Esophagus muscularis mucosa (tissue), 3 donors: Measurements from ENCODE around the gene LMBR1L.

Experiments used
- POLR2AphosphoS5 ChIP-seq, 2 donors: sonication (generic); formaldehyde crosslinking; IDR thresholded peaks; one replicate each; pipeline ENCODE4 v1.6.1; 2017; ENCODE audit warnings: antibody characterized with exemption in 2 of 2
- TF ChIP-seq, protein P1 (sequence below), 3 experiments: fragments of 200-600 bp in 2 of 3; fragments of 450-650 bp in 1 of 3; sonication (generic) in 2 of 3; IDR thresholded peaks; one replicate each; pipeline ENCODE4 v1.5.1; 2017 to 2019; ENCODE audit warnings: antibody characterized with exemption in 3 of 3, mild to moderate bottlenecking in 2 of 3, moderate library complexity in 1 of 3

DNA sequence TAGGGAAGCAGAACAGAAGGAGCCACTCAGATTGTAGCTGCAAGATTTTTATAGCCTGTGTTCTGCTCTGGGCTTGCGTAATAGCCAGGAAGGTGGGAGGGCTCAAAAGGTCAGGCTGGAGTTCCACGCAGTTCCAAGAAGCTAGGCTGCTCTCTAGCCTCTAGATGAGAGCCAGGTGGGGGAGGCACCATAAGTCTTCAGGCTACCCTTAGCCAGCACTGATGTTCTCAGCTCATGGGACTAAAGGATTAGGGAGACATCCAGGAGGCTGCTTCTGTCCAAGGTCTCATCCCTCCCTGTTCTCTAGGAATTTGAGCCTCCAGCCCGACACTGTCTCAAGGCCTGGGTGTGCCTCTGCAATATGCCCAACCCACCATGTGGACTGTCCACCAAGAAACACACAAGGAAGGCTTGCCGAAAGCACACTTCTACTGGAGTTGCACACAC is 1.7 kb downstream of the LMBR1L start:
- TF ChIP-seq POLR2AphosphoS5 (IDR thresholded peaks at IDR 0.05), result peak; percentile 74 to 81
- TF ChIP-seq, protein P1, sequence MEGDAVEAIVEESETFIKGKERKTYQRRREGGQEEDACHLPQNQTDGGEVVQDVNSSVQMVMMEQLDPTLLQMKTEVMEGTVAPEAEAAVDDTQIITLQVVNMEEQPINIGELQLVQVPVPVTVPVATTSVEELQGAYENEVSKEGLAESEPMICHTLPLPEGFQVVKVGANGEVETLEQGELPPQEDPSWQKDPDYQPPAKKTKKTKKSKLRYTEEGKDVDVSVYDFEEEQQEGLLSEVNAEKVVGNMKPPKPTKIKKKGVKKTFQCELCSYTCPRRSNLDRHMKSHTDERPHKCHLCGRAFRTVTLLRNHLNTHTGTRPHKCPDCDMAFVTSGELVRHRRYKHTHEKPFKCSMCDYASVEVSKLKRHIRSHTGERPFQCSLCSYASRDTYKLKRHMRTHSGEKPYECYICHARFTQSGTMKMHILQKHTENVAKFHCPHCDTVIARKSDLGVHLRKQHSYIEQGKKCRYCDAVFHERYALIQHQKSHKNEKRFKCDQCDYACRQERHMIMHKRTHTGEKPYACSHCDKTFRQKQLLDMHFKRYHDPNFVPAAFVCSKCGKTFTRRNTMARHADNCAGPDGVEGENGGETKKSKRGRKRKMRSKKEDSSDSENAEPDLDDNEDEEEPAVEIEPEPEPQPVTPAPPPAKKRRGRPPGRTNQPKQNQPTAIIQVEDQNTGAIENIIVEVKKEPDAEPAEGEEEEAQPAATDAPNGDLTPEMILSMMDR (IDR thresholded peaks at IDR 0.05), result no peak
